H9 (cell line): ENCODE measurements around the gene XK. TPM values are rescaled to one million over a fixed set of nuclear protein-coding genes. Genes with fewer than 3 reads are reported as not detected.

Source experiments
- DNase-seq: peaks from one replicate; pipeline ENCODE4 v3.0.0-alpha.2; 2017
- H2AFZ ChIP-seq: one replicate; pipeline ENCODE4 v1.6.1; 2013; ENCODE audit warnings: mild to moderate bottlenecking, low read length, control low read depth, moderate library complexity
- H2AK5ac ChIP-seq: 2 replicates; pipeline ENCODE4 v1.6.1; 2013; ENCODE audit warnings: low read length, control low read depth, mixed read lengths; ENCODE audit not compliant: insufficient read length
- H2BK120ac ChIP-seq: one replicate; pipeline ENCODE4 v1.6.1; 2013; ENCODE audit warnings: low read depth, mild to moderate bottlenecking, low read length, control low read depth, inconsistent platforms; ENCODE audit not compliant: poor library complexity, severe bottlenecking
- H2BK12ac ChIP-seq: 2 replicates; pipeline ENCODE4 v1.6.1; 2013; ENCODE audit warnings: low read length, control low read depth, mixed read lengths, low read depth; ENCODE audit not compliant: insufficient read length
- H2BK15ac ChIP-seq: 2 replicates; pipeline ENCODE4 v1.6.1; 2013; ENCODE audit warnings: low read depth, low read length, control low read depth
- H2BK20ac ChIP-seq: one replicate; pipeline ENCODE4 v1.6.1; 2013; ENCODE audit warnings: low read depth, mild to moderate bottlenecking, low read length, control low read depth, inconsistent platforms; ENCODE audit not compliant: poor library complexity, severe bottlenecking
- H2BK5ac ChIP-seq: 2 replicates; pipeline ENCODE4 v1.6.1; 2013; ENCODE audit warnings: low read length, control low read depth, mixed read lengths; ENCODE audit not compliant: insufficient read length
- H3K14ac ChIP-seq: 2 replicates; pipeline ENCODE4 v1.6.1; 2013; ENCODE audit warnings: low read length, control low read depth; ENCODE audit not compliant: insufficient read depth
- H3K18ac ChIP-seq: 2 replicates; pipeline ENCODE4 v1.6.1; 2013; ENCODE audit warnings: low read depth, mild to moderate bottlenecking, mixed read lengths, low read length, control low read depth; ENCODE audit not compliant: insufficient read length
- H3K23ac ChIP-seq: 2 replicates; pipeline ENCODE4 v1.6.1; 2013; ENCODE audit warnings: low read length, control low read depth, mixed read lengths, low read depth; ENCODE audit not compliant: insufficient read length
- H3K23me2 ChIP-seq: 2 replicates; pipeline ENCODE4 v1.6.1; 2013; ENCODE audit warnings: low read depth, mild to moderate bottlenecking, mixed read lengths, low read length, control low read depth; ENCODE audit not compliant: insufficient read length, poor library complexity, severe bottlenecking
- H3K27ac ChIP-seq: 2 replicates; pipeline ENCODE4 v1.5.1; 2013; ENCODE audit warnings: low read length, control low read depth, mixed read lengths, low read depth; ENCODE audit not compliant: insufficient read length
- H3K27me3 ChIP-seq: 2 replicates; pipeline ENCODE4 v1.6.1; 2013; ENCODE audit warnings: low read length, control low read depth, inconsistent platforms; ENCODE audit not compliant: insufficient read depth
- H3K4ac ChIP-seq: 2 replicates; pipeline ENCODE4 v1.6.1; 2013; ENCODE audit warnings: low read depth, mild to moderate bottlenecking, control low read depth, inconsistent platforms, low read length, moderate library complexity
- H3K4me1 ChIP-seq: 2 replicates; pipeline ENCODE4 v1.6.1; 2013; ENCODE audit warnings: low read length, control low read depth, inconsistent platforms; ENCODE audit not compliant: insufficient read depth
- H3K4me2 ChIP-seq: 2 replicates; pipeline ENCODE4 v1.6.1; 2013; ENCODE audit warnings: low read length, control low read depth, mixed read lengths; ENCODE audit not compliant: insufficient read length, insufficient read depth
- H3K56ac ChIP-seq: 2 replicates; pipeline ENCODE4 v1.6.1; 2013; ENCODE audit warnings: low read depth, mild to moderate bottlenecking, mixed read lengths, low read length, control low read depth; ENCODE audit not compliant: insufficient read length
- H3K79me1 ChIP-seq: 2 replicates; pipeline ENCODE4 v1.6.1; 2013; ENCODE audit warnings: low read depth, mild to moderate bottlenecking, moderate library complexity, low read length, control low read depth, inconsistent platforms; ENCODE audit not compliant: insufficient read depth, poor library complexity, severe bottlenecking
- H3K79me2 ChIP-seq: 2 replicates; pipeline ENCODE4 v1.6.1; 2013; ENCODE audit warnings: low read length, control low read depth, inconsistent platforms; ENCODE audit not compliant: insufficient read depth
- H3K9ac ChIP-seq: 2 replicates; pipeline ENCODE4 v1.6.1; 2013; ENCODE audit warnings: low read length, control low read depth, mixed read lengths; ENCODE audit not compliant: insufficient read length; ENCODE audit errors: extremely low read depth
- H3K9me3 ChIP-seq: one replicate; pipeline ENCODE4 v1.6.1; 2013; ENCODE audit warnings: low read depth, low read length, inconsistent platforms; ENCODE audit not compliant: control insufficient read depth
- H3T11ph ChIP-seq: one replicate; pipeline ENCODE4 v1.6.1; 2013; ENCODE audit warnings: mild to moderate bottlenecking, low read length, control low read depth, inconsistent platforms
- H4K20me1 ChIP-seq: one replicate; pipeline ENCODE4 v1.6.1; 2013; ENCODE audit not compliant: control insufficient read depth, insufficient read length, insufficient read depth
- H4K5ac ChIP-seq: 2 replicates; pipeline ENCODE4 v1.6.1; 2013; ENCODE audit warnings: low read depth, mild to moderate bottlenecking, mixed read lengths, low read length, control low read depth; ENCODE audit not compliant: insufficient read length
- H4K8ac ChIP-seq: replicated peaks from 2 replicates; pipeline ENCODE4 v1.6.1; 2013; ENCODE audit warnings: low read length, control low read depth, mixed read lengths, low read depth; ENCODE audit not compliant: insufficient read length
- H4K91ac ChIP-seq: 2 replicates; pipeline ENCODE4 v1.6.1; 2013; ENCODE audit warnings: low read depth, mild to moderate bottlenecking, moderate library complexity, mixed read lengths, low read length, control low read depth; ENCODE audit not compliant: insufficient read length
- H3K27ac Mint-ChIP-seq, 3 experiments: 2 replicates in 2 of 3; 3 replicates in 1 of 3; pipeline ENCODE4 v1.8.0; 2020 to 2021; ENCODE audit warnings: mixed read lengths in 3 of 3, mild to moderate bottlenecking in 1 of 3, moderate library complexity in 1 of 3
- H3K27me3 Mint-ChIP-seq: 2 replicates; pipeline ENCODE4 v1.8.0; 2021; ENCODE audit warnings: low read depth, mild to moderate bottlenecking, moderate library complexity, mixed read lengths
- H3K36me3 Mint-ChIP-seq, 3 experiments: 2 replicates in 2 of 3; 3 replicates in 1 of 3; pipeline ENCODE4 v1.8.0; 2020 to 2021; ENCODE audit warnings: low read depth in 3 of 3, mixed read lengths in 3 of 3; ENCODE audit not compliant: insufficient read depth in 1 of 3
- H3K4me1 Mint-ChIP-seq, 2 experiments: 2 replicates each; pipeline ENCODE4 v1.8.0; 2020; ENCODE audit warnings: mixed read lengths in 2 of 2
- H3K4me3 Mint-ChIP-seq, 2 experiments: 2 replicates in 1 of 2; 3 replicates in 1 of 2; pipeline ENCODE4 v1.8.0; 2020 to 2021; ENCODE audit warnings: mild to moderate bottlenecking in 2 of 2, mixed read lengths in 2 of 2, moderate library complexity in 1 of 2
- H3K9me3 Mint-ChIP-seq, 2 experiments: 2 replicates in 1 of 2; 3 replicates in 1 of 2; pipeline ENCODE4 v1.8.0; 2020; ENCODE audit warnings: mild to moderate bottlenecking in 2 of 2, mixed read lengths in 2 of 2, moderate library complexity in 1 of 2
- WGBS: extraction: QIAGEN DNeasy Blood & Tissue Kit; methylation state at CpG from one replicate; pipeline ENCODE4 v1.1.7; 2013; ENCODE audit warnings: missing lambda C conversion rate, low lambda C conversion rate, mixed read lengths; ENCODE audit not compliant: insufficient read length; ENCODE audit errors: extremely low coverage; 5-methylcytosine and 5-hydroxymethylcytosine counted together
- total RNA-seq: library from RNA; stranded (reverse); gene quantifications from 2 replicates; pipeline ENCODE4 v1.2.1, GENCODE V29; 2021
- TF ChIP-seq, protein P1 (sequence below): fragments of 200-600 bp; sonication (generic); conservative IDR thresholded peaks from 3 replicates; pipeline ENCODE4 v1.8.0; 2021; ENCODE audit warnings: antibody characterized with exemption, mild to moderate bottlenecking

Gene XK
- total RNA-seq, 1 experiment from 2014 or later = 0.85 TPM

DNA sequence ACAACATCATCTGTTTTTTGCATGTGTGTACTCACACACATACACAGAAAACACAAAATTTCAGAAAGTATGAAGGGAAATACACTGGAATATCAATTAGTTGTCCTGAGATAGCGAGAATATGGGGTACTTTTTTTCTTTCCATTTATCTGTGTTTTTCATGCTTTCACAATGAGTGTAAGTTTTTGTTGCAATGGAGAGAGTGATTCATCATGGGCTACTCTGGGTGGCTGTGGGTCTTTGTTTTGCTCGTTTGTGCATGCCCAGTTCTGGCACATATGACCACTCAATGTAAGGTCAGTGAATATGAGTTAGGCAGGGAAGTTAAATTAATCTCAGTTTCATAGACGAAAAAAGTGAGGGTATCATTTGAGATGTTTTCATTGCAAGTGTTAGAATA, 26.9 kb downstream of the XK start:
- no peaks in the 10 kb centered on the region for H3K23me2 ChIP-seq
- no peak overlapping the region for H3K27ac Mint-ChIP-seq
- no peak overlapping the region for H3K4ac ChIP-seq
- H2AFZ ChIP-seq = no peak overlapping the region
- no peaks in the 10 kb centered on the region for H3K4me1 ChIP-seq
- H3K36me3 Mint-ChIP-seq = peaks cover 2 to 11% (median 6%) of the 10 kb centered on the region in 3 experiments; a peak in 3 of 7 replicates
- no peaks in the 10 kb centered on the region; the same call in 1 of the 2 replicates for H3K27me3 Mint-ChIP-seq
- H3K9me3 ChIP-seq = no peaks in the 10 kb centered on the region
- H2BK12ac ChIP-seq = no peak overlapping the region
- no peaks in the 10 kb centered on the region for H3K27me3 ChIP-seq
- no peak for DNase-seq
- no peak overlapping the region for H2AK5ac ChIP-seq
- peaks cover 50 to 60% of the 10 kb centered on the region in 2 experiments for H3K9me3 Mint-ChIP-seq
- no peak overlapping the region for H4K8ac ChIP-seq
- H2BK5ac ChIP-seq = no peak overlapping the region
- H2BK120ac ChIP-seq = no peak overlapping the region
- no peak overlapping the region for H3K56ac ChIP-seq
- no CpG with 5 or more reads among the region's 3 CpGs for WGBS
- H3T11ph ChIP-seq = no peak overlapping the region
- H3K4me2 ChIP-seq = no peak overlapping the region
- H3K79me2 ChIP-seq = no peaks in the 10 kb centered on the region
- no peak overlapping the region for H3K23ac ChIP-seq
- no peak overlapping the region for H3K9ac ChIP-seq
- H3K14ac ChIP-seq = no peak overlapping the region
- no peaks in the 10 kb centered on the region for H4K20me1 ChIP-seq
- no peak overlapping the region for H3K4me3 Mint-ChIP-seq
- no peak overlapping the region for H3K27ac ChIP-seq
- no peak overlapping the region for H3K18ac ChIP-seq
- no peaks in the 10 kb centered on the region for H3K79me1 ChIP-seq
- TF ChIP-seq, protein P1, sequence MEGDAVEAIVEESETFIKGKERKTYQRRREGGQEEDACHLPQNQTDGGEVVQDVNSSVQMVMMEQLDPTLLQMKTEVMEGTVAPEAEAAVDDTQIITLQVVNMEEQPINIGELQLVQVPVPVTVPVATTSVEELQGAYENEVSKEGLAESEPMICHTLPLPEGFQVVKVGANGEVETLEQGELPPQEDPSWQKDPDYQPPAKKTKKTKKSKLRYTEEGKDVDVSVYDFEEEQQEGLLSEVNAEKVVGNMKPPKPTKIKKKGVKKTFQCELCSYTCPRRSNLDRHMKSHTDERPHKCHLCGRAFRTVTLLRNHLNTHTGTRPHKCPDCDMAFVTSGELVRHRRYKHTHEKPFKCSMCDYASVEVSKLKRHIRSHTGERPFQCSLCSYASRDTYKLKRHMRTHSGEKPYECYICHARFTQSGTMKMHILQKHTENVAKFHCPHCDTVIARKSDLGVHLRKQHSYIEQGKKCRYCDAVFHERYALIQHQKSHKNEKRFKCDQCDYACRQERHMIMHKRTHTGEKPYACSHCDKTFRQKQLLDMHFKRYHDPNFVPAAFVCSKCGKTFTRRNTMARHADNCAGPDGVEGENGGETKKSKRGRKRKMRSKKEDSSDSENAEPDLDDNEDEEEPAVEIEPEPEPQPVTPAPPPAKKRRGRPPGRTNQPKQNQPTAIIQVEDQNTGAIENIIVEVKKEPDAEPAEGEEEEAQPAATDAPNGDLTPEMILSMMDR = no peak
- H3K4me1 Mint-ChIP-seq = no peaks in the 10 kb centered on the region
- H2BK15ac ChIP-seq = no peak overlapping the region
- H4K91ac ChIP-seq = no peak overlapping the region
- no peak overlapping the region for H2BK20ac ChIP-seq
- no peak overlapping the region for H4K5ac ChIP-seq
